ENCODE data around the gene EDN2.
A peak's percentile ranks its signal among the peaks of the same experiment; 100 is the strongest.

Gene EDN2

DNA sequence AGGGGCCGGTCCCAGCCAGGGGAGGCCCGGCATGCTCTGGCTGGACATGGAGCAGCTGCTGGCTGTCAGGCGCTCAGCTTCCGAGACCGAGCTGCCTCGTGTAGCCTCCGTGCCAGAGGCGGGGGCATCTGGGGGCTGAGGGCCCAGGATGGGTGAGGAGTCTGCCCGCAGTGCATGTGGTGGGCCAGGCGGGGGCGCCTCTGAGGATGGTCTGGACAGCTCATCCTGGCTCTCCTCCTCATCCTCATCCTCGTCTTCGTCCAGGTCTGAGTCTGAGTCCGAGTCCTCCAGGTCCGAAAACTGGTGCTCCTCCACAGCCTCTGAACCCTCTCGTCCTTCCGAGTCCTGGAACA, 28.9 kb upstream of the EDN2 start:
- no peak overlapping the region for H3K4me3 ChIP-seq (replicated peaks; ENCODE audit: insufficient read depth, low read length)
- H3K27me3 ChIP-seq (ENCODE audit: insufficient read depth, poor library complexity, severe bottlenecking), result no peaks in the 10 kb centered on the region
- no peak for TF ChIP-seq SPI1 (IDR thresholded peaks at IDR 0.05; ENCODE audit: borderline replicate concordance, low read depth)
- TF ChIP-seq, protein P1, sequence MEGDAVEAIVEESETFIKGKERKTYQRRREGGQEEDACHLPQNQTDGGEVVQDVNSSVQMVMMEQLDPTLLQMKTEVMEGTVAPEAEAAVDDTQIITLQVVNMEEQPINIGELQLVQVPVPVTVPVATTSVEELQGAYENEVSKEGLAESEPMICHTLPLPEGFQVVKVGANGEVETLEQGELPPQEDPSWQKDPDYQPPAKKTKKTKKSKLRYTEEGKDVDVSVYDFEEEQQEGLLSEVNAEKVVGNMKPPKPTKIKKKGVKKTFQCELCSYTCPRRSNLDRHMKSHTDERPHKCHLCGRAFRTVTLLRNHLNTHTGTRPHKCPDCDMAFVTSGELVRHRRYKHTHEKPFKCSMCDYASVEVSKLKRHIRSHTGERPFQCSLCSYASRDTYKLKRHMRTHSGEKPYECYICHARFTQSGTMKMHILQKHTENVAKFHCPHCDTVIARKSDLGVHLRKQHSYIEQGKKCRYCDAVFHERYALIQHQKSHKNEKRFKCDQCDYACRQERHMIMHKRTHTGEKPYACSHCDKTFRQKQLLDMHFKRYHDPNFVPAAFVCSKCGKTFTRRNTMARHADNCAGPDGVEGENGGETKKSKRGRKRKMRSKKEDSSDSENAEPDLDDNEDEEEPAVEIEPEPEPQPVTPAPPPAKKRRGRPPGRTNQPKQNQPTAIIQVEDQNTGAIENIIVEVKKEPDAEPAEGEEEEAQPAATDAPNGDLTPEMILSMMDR (IDR thresholded peaks at IDR 0.05; ENCODE audit: insufficient read depth, low read length), result peak; percentile 42
- DNase-seq (ENCODE audit: low read depth in 1 of 2, low spot score in 1 of 2), result no peak
- no peak overlapping the region for H3K27ac ChIP-seq (replicated peaks)

DNA sequence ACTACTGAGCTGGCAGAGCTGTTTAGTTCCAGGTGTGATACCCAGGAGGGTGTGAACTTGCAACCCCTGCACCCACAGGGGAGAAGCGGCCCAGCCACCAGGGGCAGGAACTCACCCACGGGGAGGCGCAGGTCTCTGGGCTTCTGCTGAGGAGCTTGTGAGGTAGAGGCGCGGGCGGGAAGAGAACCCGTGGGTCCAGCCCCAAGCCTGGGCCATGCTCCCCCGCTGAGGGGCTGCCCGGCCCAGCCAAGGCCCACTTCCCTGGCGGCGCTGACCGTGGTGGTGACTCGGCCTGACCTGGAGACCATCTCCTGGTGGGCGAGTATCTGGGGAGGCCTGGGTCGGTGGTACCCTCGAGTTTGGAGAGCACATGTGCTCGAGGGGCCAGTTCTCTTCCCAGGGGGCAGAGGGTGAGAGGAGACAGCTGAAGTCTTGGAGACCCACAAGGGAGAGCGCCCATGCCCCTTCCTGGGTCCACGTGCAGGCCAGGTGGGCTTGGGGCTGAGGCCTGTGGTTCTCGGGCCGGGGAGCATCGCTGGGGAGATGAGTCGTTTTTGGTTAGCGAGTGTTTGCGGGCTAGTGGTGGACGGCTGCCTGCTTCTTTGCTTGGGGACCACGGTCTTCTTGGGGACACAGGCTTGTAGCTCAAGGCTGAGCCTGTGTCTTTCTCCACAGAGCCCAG, 28.4 kb upstream of the EDN2 start:
- DNase-seq (ENCODE audit: low read depth in 1 of 2, low spot score in 1 of 2), result no peak
- TF ChIP-seq SPI1 (IDR thresholded peaks at IDR 0.05; ENCODE audit: borderline replicate concordance, low read depth) (no peak), GABPA (IDR thresholded peaks at IDR 0.05; ENCODE audit: low read depth) (no peak), POLR2AphosphoS5 (IDR thresholded peaks at IDR 0.05; ENCODE audit: low read depth) (no peak)
- TF ChIP-seq, protein P1 (IDR thresholded peaks at IDR 0.05; ENCODE audit: insufficient read depth, low read length), result no peak
- TF ChIP-seq, protein P2, sequence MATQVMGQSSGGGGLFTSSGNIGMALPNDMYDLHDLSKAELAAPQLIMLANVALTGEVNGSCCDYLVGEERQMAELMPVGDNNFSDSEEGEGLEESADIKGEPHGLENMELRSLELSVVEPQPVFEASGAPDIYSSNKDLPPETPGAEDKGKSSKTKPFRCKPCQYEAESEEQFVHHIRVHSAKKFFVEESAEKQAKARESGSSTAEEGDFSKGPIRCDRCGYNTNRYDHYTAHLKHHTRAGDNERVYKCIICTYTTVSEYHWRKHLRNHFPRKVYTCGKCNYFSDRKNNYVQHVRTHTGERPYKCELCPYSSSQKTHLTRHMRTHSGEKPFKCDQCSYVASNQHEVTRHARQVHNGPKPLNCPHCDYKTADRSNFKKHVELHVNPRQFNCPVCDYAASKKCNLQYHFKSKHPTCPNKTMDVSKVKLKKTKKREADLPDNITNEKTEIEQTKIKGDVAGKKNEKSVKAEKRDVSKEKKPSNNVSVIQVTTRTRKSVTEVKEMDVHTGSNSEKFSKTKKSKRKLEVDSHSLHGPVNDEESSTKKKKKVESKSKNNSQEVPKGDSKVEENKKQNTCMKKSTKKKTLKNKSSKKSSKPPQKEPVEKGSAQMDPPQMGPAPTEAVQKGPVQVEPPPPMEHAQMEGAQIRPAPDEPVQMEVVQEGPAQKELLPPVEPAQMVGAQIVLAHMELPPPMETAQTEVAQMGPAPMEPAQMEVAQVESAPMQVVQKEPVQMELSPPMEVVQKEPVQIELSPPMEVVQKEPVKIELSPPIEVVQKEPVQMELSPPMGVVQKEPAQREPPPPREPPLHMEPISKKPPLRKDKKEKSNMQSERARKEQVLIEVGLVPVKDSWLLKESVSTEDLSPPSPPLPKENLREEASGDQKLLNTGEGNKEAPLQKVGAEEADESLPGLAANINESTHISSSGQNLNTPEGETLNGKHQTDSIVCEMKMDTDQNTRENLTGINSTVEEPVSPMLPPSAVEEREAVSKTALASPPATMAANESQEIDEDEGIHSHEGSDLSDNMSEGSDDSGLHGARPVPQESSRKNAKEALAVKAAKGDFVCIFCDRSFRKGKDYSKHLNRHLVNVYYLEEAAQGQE (IDR thresholded peaks at IDR 0.05; ENCODE audit: insufficient replicate concordance, low read depth), result no peak
- no peaks in the 10 kb centered on the region for H3K27me3 ChIP-seq (ENCODE audit: insufficient read depth, poor library complexity, severe bottlenecking)
- H3K4me3 ChIP-seq (replicated peaks; ENCODE audit: insufficient read depth, low read length), result no peak overlapping the region
- H3K27ac ChIP-seq (replicated peaks), result no peak overlapping the region

DNA sequence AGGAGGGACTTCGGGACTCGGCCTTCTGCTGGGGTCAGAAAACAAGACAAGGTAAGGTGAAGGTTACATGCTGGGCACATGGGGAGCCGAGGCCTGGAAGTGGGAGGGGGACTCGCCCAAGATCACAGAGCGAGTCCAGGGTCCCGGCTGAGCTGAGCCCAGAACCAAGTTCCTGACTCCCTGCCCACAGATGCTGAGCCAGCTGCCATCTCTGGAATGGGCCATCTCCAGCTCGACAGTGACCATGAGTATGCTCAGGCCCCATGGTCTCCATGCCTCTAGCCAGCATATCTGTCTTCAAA, 26.7 kb upstream of the EDN2 start:
- no peak for DNase-seq (ENCODE audit: low read depth in 1 of 2, low spot score in 1 of 2)
- TF ChIP-seq, protein P2 (IDR thresholded peaks at IDR 0.05; ENCODE audit: insufficient replicate concordance, low read depth), result no peak
- TF ChIP-seq, protein P1 (IDR thresholded peaks at IDR 0.05; ENCODE audit: insufficient read depth, low read length), result no peak
- TF ChIP-seq GABPA (IDR thresholded peaks at IDR 0.05; ENCODE audit: low read depth) (no peak), SPI1 (IDR thresholded peaks at IDR 0.05; ENCODE audit: borderline replicate concordance, low read depth) (no peak), POLR2AphosphoS5 (IDR thresholded peaks at IDR 0.05; ENCODE audit: low read depth) (no peak)
- Histone ChIP-seq H3K4me3 (replicated peaks; ENCODE audit: insufficient read depth, low read length) (no peak overlapping the region), H3K27ac (replicated peaks) (no peak overlapping the region), H3K27me3 (ENCODE audit: insufficient read depth, poor library complexity, severe bottlenecking) (no peaks in the 10 kb centered on the region)

All from HL-60 (cell line).